GM19239 (cell line): ENCODE measurements around the gene SYNE1.
"Not testable (repeated sequence)": the region's sequence is repeated elsewhere in the genome, so short reads cannot be mapped to it uniquely, and the experiment has no call there.

Experiments used
- DNase-seq: peaks from one replicate; pipeline ENCODE4 v3.0.0; 2011; ENCODE audit warnings: low spot score; ENCODE audit not compliant: insufficient read length
- FAIRE-seq: peaks from 2 replicates; lab custom pipeline; 2011; peaks lifted over from hg19 to GRCh38; lab: Jason Lieb, UNC

SYNE1 gene

GRCh38 chr6:152453421-152453820 lies 183.7 kb downstream of the SYNE1 start:
- FAIRE-seq (no peak), DNase-seq (no peak)

GRCh38 chr6:152452639-152453038 lies 184.5 kb downstream of the SYNE1 start:
- FAIRE-seq (no peak), DNase-seq (no peak)

- FAIRE-seq (no peak), DNase-seq (no peak)
Observed at GRCh38 chr6:152450519-152450918, 186.6 kb downstream of the SYNE1 start.

- no peak for DNase-seq
- no peak for FAIRE-seq
Observed at GRCh38 chr6:152441902-152442301, 195.3 kb downstream of the SYNE1 start.

GRCh38 chr6:152435816-152436215 lies 201.3 kb downstream of the SYNE1 start:
- no peak for DNase-seq

GRCh38 chr6:152432758-152433157 lies 204.4 kb downstream of the SYNE1 start:
- DNase-seq (no peak), FAIRE-seq (no peak)

More at GRCh38 chr6:152435816-152436215, 201.3 kb downstream of the SYNE1 start:
- no peak for FAIRE-seq

GRCh38 chr6:152428126-152428525 lies 209.0 kb downstream of the SYNE1 start:
- DNase-seq = no peak
- FAIRE-seq = no peak

GRCh38 chr6:152426276-152426675 lies 210.9 kb downstream of the SYNE1 start:
- DNase-seq (no peak), FAIRE-seq (no peak)

GRCh38 chr6:152423216-152424103 lies 213.7 kb downstream of the SYNE1 start:
- FAIRE-seq (no peak), DNase-seq (no peak)

GRCh38 chr6:152421496-152421895 lies 215.7 kb downstream of the SYNE1 start:
- not testable (repeated sequence) for DNase-seq, FAIRE-seq

- no peak for FAIRE-seq
Observed at GRCh38 chr6:152420696-152421095, 216.5 kb downstream of the SYNE1 start.

GRCh38 chr6:152418551-152418950 lies 218.6 kb downstream of the SYNE1 start:
- DNase-seq (no peak), FAIRE-seq (no peak)

More at GRCh38 chr6:152420696-152421095, 216.5 kb downstream of the SYNE1 start:
- no peak for DNase-seq

- DNase-seq = no peak
- no peak for FAIRE-seq
Observed at GRCh38 chr6:152416652-152417051, 220.5 kb downstream of the SYNE1 start.

GRCh38 chr6:152404936-152405595 lies 232.1 kb downstream of the SYNE1 start:
- no peak for FAIRE-seq
- DNase-seq = no peak

- FAIRE-seq (no peak), DNase-seq (no peak)
Observed at GRCh38 chr6:152404086-152404857, 232.9 kb downstream of the SYNE1 start.

- DNase-seq (no peak), FAIRE-seq (no peak)
Observed at GRCh38 chr6:152402791-152403190, 234.4 kb downstream of the SYNE1 start.

GRCh38 chr6:152401978-152402377 lies 235.2 kb downstream of the SYNE1 start:
- FAIRE-seq = no peak
- no peak for DNase-seq

- FAIRE-seq (no peak), DNase-seq (no peak)
Observed at GRCh38 chr6:152399399-152399798, 237.8 kb downstream of the SYNE1 start.

GRCh38 chr6:152398993-152399392 lies 238.2 kb downstream of the SYNE1 start:
- DNase-seq = no peak
- no peak for FAIRE-seq

GRCh38 chr6:152398316-152398715 lies 238.8 kb downstream of the SYNE1 start:
- no peak for FAIRE-seq
- DNase-seq = no peak

- DNase-seq (no peak), FAIRE-seq (no peak)
Observed at GRCh38 chr6:152394303-152394702, 242.9 kb downstream of the SYNE1 start.
